C4-2B (cell line): ENCODE results near the gene SPOCK1.

Experiments used
- H3K27ac ChIP-seq: fragments of 450-650 bp; 2 replicates; pipeline ENCODE4 v1.5.1; 2017
- ZFX ChIP-seq: fragments of 450-650 bp; IDR thresholded peaks from 2 replicates; pipeline ENCODE4 v1.6.1; 2017
- TF ChIP-seq, protein P1 (sequence below): fragments of 450-650 bp; conservative IDR thresholded peaks from 2 replicates; pipeline ENCODE4 v1.5.1; 2017; ENCODE audit warnings: mild to moderate bottlenecking

The SPOCK1 gene

GRCh38 chr5:137070521-137070920 is 428.6 kb downstream of the SPOCK1 start:
- H3K27ac ChIP-seq = no peak overlapping the region
- TF ChIP-seq ZFX = no peak

DNA sequence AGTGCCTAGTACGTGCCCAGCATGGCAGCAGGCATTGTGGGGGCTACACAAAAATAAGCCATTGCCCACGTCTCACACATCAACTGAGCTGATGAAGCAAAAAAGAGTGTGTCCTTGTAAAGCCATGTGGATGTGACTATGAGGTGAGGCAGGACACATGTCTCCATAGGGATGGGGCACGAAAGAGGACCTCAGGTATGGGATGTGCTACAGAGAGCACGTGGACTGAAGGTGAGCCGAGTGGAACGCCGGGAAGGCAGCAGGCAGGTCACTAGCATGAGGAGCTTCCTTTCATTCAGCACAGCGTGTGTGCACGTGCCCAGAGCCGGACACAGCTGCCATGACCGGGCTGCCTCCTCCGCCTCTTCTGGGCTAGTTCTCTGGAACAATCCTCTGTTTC is 429.8 kb downstream of the SPOCK1 start:
- no peak overlapping the region for H3K27ac ChIP-seq
- no peak for TF ChIP-seq ZFX
- TF ChIP-seq, protein P1, sequence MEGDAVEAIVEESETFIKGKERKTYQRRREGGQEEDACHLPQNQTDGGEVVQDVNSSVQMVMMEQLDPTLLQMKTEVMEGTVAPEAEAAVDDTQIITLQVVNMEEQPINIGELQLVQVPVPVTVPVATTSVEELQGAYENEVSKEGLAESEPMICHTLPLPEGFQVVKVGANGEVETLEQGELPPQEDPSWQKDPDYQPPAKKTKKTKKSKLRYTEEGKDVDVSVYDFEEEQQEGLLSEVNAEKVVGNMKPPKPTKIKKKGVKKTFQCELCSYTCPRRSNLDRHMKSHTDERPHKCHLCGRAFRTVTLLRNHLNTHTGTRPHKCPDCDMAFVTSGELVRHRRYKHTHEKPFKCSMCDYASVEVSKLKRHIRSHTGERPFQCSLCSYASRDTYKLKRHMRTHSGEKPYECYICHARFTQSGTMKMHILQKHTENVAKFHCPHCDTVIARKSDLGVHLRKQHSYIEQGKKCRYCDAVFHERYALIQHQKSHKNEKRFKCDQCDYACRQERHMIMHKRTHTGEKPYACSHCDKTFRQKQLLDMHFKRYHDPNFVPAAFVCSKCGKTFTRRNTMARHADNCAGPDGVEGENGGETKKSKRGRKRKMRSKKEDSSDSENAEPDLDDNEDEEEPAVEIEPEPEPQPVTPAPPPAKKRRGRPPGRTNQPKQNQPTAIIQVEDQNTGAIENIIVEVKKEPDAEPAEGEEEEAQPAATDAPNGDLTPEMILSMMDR = no peak

GRCh38 chr5:137061382-137061781 is 437.7 kb downstream of the SPOCK1 start:
- TF ChIP-seq, protein P1 = no peak
- TF ChIP-seq ZFX = no peak

DNA sequence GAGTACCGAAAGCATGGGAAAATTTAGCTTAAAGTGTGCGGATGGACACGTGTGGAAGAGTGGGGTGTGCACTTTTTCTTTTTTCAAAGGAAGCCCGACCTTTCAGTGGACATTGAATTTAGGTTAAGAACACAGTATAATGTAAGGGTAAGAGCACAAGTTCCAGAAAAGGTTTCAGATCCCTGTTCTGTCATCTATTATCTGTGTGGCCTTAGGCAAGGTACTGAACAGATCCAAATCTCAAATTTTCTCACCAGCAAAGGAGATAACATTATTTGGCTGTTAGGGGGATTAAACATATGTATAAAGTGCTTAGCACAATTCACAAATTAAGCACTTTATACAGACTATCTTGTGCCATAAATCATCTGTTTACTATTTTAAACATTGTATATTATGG is 441.0 kb downstream of the SPOCK1 start:
- TF ChIP-seq, protein P1 = no peak
- TF ChIP-seq ZFX = no peak

More at GRCh38 chr5:137061382-137061781, 437.7 kb downstream of the SPOCK1 start:
- no peak overlapping the region for H3K27ac ChIP-seq

DNA sequence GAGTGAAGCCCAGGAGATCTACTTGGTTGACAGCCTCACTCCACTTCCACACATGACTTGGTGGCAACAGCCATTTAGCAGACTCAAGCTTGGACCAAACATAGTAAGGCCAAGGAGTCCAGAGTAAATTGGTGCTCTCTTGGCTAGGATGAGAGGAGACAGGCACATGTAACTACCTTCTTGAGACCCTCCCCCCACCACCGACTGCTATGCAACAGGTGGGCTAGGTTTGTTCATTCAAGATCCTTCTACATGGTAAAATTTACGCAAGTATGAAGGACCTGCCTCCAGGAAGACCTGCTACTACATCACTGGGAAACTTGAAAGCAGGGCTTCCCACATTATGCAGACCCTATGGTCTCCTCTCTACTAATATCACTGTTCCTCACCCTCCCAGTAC is 442.4 kb downstream of the SPOCK1 start:
- TF ChIP-seq, protein P1 = no peak
- TF ChIP-seq ZFX = no peak
- H3K27ac ChIP-seq = no peak overlapping the region

More for the DNA sequence above, 441.0 kb downstream of the SPOCK1 start:
- H3K27ac ChIP-seq = no peak overlapping the region

DNA sequence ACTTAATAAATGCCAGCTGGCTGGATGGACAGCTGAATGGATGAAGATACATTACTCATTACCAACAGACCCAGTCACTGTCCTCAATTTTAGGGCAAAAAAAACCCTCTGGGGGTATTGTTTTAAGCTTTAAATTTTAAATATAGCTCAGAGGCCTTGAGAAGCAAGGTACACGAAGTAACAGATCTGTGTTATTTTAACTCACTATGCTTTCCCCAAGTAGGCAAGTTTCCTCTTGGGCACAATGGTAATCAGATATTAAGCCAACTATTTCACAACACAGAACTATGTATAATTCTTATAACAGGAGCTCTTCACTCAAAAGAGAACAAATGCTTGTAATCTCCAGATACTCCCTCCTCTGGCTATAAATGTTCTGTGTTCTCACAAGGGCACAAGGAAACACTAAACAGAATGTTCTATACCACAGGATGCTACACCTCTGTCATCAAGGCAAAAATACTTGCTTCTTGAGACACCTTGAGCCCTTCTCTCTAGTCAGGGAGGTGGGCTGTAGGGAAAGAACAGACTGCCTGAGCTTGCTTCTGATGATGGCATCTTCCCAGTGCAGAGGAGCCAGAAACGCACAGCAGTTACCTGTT is 443.8 kb downstream of the SPOCK1 start:
- no peak for TF ChIP-seq ZFX
- TF ChIP-seq, protein P1 = no peak
- H3K27ac ChIP-seq = no peak overlapping the region

DNA sequence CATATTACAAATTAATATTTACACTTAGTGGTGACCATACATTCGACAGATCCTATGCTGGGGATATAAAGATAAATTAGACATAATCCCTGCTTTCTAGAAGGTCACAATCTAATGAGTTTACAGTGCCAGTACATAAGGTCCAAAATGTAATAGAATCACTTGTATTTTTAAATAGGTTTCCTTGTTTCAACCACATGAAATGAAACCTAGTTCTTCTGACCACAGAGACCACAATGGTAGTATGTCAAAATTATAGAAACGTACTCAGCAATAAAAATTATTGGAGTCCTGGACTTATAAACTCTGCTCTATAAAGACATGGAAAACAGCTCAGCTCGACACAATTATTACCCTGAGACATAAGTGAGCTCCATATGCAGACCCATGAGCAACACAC is 444.3 kb downstream of the SPOCK1 start:
- no peak overlapping the region for H3K27ac ChIP-seq

GRCh38 chr5:137054335-137054734 is 444.8 kb downstream of the SPOCK1 start:
- TF ChIP-seq, protein P1 = no peak
- TF ChIP-seq ZFX = no peak
- H3K27ac ChIP-seq = no peak overlapping the region

More for the DNA sequence above, 444.3 kb downstream of the SPOCK1 start:
- TF ChIP-seq ZFX = no peak
- TF ChIP-seq, protein P1 = no peak
